Large intestine (tissue), 3 donors: ENCODE measurements around the gene MUS81. TPM values are rescaled to one million over a fixed set of nuclear protein-coding genes. Genes with fewer than 3 reads are reported as not detected.

Experiments
- DNase-seq, 2 donors: peaks; one replicate each; pipeline versions ENCODE4 v3.0.0 to v3.0.0-alpha.2; 2013
- H3K27ac ChIP-seq: one replicate; pipeline ENCODE4 v1.5.1; 2013; ENCODE audit warnings: low read length
- H3K27me3 ChIP-seq: 2 replicates; pipeline ENCODE4 v1.6.1; 2013; ENCODE audit warnings: low read length; ENCODE audit not compliant: control insufficient read depth, insufficient read depth
- H3K36me3 ChIP-seq: 2 replicates; pipeline ENCODE4 v1.6.1; 2013; ENCODE audit warnings: low read length; ENCODE audit not compliant: control insufficient read depth, insufficient read depth
- H3K4me1 ChIP-seq: one replicate; pipeline ENCODE4 v1.6.1; 2013; ENCODE audit warnings: low read length; ENCODE audit not compliant: control insufficient read depth, insufficient read depth
- H3K4me3 ChIP-seq: one replicate; pipeline ENCODE4 v1.5.1; 2013; ENCODE audit warnings: low read length
- H3K9me3 ChIP-seq: one replicate; pipeline ENCODE4 v1.6.1; 2013; ENCODE audit warnings: mild to moderate bottlenecking, low read depth, low read length, moderate library complexity; ENCODE audit not compliant: control insufficient read depth
- WGBS: methylation state at CpG from one replicate; pipeline ENCODE4 v1.1.5; 2013; ENCODE audit warnings: low lambda C conversion rate; ENCODE audit not compliant: insufficient coverage; 5-methylcytosine and 5-hydroxymethylcytosine counted together
- polyA plus RNA-seq: library from polyadenylated mRNA; unstranded; fragments of 120-200 nt; gene quantifications from one replicate; pipeline ENCODE4 v1.2.1, GENCODE V29; 2013

MUS81 gene
- polyA plus RNA-seq, 1 donor = 62.1 TPM

DNA sequence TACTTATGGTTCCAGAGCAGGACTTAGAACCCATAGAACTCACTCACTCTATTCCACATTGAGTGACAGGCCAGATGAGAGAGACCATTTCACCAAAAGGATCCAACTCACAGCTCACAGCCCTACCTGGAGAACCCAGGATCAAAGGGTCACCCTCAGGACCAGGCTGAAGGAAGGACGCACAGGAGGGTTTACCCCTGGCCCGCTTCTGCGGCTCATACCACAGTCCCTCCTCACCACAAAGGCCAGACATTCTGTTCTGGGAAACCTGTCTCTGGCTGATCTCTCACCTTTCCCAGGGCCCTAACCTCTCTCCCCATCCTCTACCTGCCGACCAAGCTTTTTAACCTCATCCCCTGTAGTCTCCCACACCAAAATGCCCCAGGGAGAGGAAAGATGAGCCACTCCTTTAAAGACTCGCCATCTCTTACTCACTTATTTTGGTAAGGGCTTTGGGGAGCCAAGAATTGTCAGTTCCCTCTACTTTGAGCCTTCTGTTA, 35.3 kb downstream of the MUS81 start:
- no peak overlapping the region for H3K4me3 ChIP-seq
- peaks cover 46% of the 10 kb centered on the region for H3K27me3 ChIP-seq
- no peaks in the 10 kb centered on the region for H3K36me3 ChIP-seq
- H3K27ac ChIP-seq = no peak overlapping the region
- H3K4me1 ChIP-seq = peaks cover 21% of the 10 kb centered on the region
- WGBS = no CpG with 5 or more reads among the region's 5 CpGs
- peaks cover 9% of the 10 kb centered on the region for H3K9me3 ChIP-seq
- no peak for DNase-seq

- no peaks in the 10 kb centered on the region for H3K36me3 ChIP-seq
- 85% methylated on average over 4 of the region's 14 CpGs for WGBS
- peaks cover 54% of the 10 kb centered on the region for H3K27me3 ChIP-seq
- DNase-seq = no peak
- H3K27ac ChIP-seq = no peak overlapping the region
- H3K9me3 ChIP-seq = peaks cover 9% of the 10 kb centered on the region
- no peak overlapping the region for H3K4me3 ChIP-seq
- H3K4me1 ChIP-seq = peaks cover 18% of the 10 kb centered on the region
Observed at GRCh38 chr11:65896034-65896999, 36.1 kb downstream of the MUS81 start.

- no peak overlapping the region for H3K27ac ChIP-seq
- H3K4me1 ChIP-seq = peaks cover 11% of the 10 kb centered on the region
- H3K36me3 ChIP-seq = no peaks in the 10 kb centered on the region
- H3K9me3 ChIP-seq = peaks cover 9% of the 10 kb centered on the region
- no peak for DNase-seq
- peaks cover 62% of the 10 kb centered on the region for H3K27me3 ChIP-seq
- no peak overlapping the region for H3K4me3 ChIP-seq
- WGBS = no CpG with 5 or more reads among the region's 4 CpGs
Observed at GRCh38 chr11:65897020-65897471, 36.8 kb downstream of the MUS81 start.

- Histone ChIP-seq H3K27me3 (peaks cover 79% of the 10 kb centered on the region), H3K36me3 (no peaks in the 10 kb centered on the region), H3K4me3 (no peak overlapping the region), H3K4me1 (peaks cover 9% of the 10 kb centered on the region), H3K9me3 (peaks cover 9% of the 10 kb centered on the region), H3K27ac (no peak overlapping the region)
- no peak for DNase-seq
- no CpG with 5 or more reads among the region's 28 CpGs for WGBS
Observed at GRCh38 chr11:65898656-65899355, 38.6 kb downstream of the MUS81 start.

DNA sequence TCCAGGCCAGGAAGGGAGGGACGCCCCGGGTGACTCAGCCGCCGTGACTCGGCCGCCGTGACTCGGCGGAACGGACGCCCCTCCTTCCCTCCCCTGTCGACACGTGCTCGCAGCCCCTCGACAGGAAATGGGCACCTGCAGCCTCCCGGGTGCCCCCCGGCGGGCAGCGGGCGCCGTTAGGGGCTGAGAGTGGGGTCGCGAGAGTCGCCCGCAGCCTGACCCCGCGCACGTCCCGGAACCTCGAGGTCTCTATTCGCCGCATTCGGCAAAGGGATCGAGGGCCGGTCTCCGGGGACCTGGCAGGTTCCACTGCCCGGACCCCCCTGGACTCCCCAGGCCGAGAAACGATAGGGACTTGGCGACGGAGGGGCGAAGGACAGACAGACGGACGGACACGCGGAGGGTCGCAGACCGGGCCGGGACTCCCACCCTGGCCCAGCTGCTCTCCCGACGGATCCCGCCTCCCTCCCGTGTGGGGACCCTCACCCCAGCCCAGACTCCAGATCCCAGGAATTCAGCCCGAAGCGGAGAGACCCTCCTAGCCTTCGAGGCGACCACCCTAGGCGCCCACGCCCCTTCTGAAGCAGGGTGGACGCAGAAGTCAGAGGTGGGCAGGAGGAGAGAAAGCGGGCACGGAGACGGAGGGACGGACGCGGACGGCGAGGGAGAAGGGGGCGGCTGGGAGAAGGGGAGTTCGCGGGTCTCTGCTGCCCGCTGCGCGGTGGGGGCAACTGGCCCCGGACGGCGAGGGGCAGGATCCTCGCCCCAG, 39.3 kb downstream of the MUS81 start:
- peak in 1 of 2 donors; percentile 62 for DNase-seq
- H3K9me3 ChIP-seq = peaks cover 9% of the 10 kb centered on the region
- no peak overlapping the region for H3K4me3 ChIP-seq
- no peak overlapping the region for H3K27ac ChIP-seq
- no peaks in the 10 kb centered on the region for H3K36me3 ChIP-seq
- WGBS = no CpG with 5 or more reads among the region's 78 CpGs
- peaks cover 84% of the 10 kb centered on the region for H3K27me3 ChIP-seq
- peaks cover 9% of the 10 kb centered on the region for H3K4me1 ChIP-seq

GRCh38 chr11:65900125-65900898, 40.1 kb downstream of the MUS81 start, which contains the start of gene FOSL1:
Gene FOSL1, minus strand, starts transcription at chr11:65900388. Its CDS starts 49 bp downstream, at chr11:65900339.
- Histone ChIP-seq H3K4me3 (peak within 1 kb of the TSS; percentile 24), H3K27me3 (peaks cover 84% of the 10 kb centered on the region), H3K36me3 (no peaks in the 10 kb centered on the region), H3K9me3 (peaks cover 9% of the 10 kb centered on the region), H3K27ac (no peak within 1 kb of the TSS), H3K4me1 (peaks cover 9% of the 10 kb centered on the region)
- WGBS = no CpG with 5 or more reads among the region's 80 CpGs
- DNase-seq = peak; percentile 89 to 94

GRCh38 chr11:65900899-65901180, 40.6 kb downstream of the MUS81 start:
- Histone ChIP-seq H3K27ac (no peak overlapping the region), H3K4me1 (peaks cover 9% of the 10 kb centered on the region), H3K4me3 (no peak overlapping the region), H3K36me3 (no peaks in the 10 kb centered on the region), H3K9me3 (peaks cover 9% of the 10 kb centered on the region), H3K27me3 (peaks cover 81% of the 10 kb centered on the region)
- no peak for DNase-seq
- WGBS = no CpG with 5 or more reads among the region's 11 CpGs

DNA sequence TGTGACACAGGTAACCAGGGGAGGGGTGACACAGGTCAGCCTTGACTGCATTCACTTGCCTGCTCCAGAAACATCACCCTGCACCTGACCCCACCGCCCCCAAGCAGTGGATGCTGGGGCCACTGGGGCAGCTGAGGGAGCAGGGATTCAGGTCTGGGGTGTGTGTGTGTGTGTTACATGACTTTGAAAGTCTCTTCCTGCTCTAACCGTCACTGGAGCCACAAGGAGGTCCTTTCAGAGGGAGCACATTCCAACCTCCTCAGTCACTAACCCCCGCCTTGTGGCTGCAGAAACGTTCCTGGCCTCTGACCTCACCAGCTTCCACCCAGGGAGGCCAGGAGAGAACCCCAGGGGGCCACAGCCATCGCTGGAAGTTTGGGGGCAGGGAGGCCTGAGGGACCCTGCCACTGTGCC, 42.8 kb downstream of the MUS81 start:
- peaks cover 9% of the 10 kb centered on the region for H3K4me1 ChIP-seq
- H3K4me3 ChIP-seq = no peak overlapping the region
- DNase-seq = no peak
- no peak overlapping the region for H3K27ac ChIP-seq
- no peaks in the 10 kb centered on the region for H3K36me3 ChIP-seq
- WGBS = no CpG with 5 or more reads among the region's 5 CpGs
- peaks cover 9% of the 10 kb centered on the region for H3K9me3 ChIP-seq
- H3K27me3 ChIP-seq = peaks cover 68% of the 10 kb centered on the region

GRCh38 chr11:65903715-65904114, 43.5 kb downstream of the MUS81 start:
- H3K27ac ChIP-seq = no peak overlapping the region
- no peaks in the 10 kb centered on the region for H3K36me3 ChIP-seq
- peaks cover 9% of the 10 kb centered on the region for H3K9me3 ChIP-seq
- no peak for DNase-seq
- 67% methylated on average over 2 of the region's 8 CpGs for WGBS
- H3K27me3 ChIP-seq = peaks cover 63% of the 10 kb centered on the region
- peaks cover 9% of the 10 kb centered on the region for H3K4me1 ChIP-seq
- H3K4me3 ChIP-seq = no peak overlapping the region
